ENCODE results near the gene SLC12A6. TPM values are rescaled to one million over a fixed set of nuclear protein-coding genes. Genes with fewer than 3 reads are reported as not detected.

SLC12A6 gene
- polyA plus RNA-seq, 3 donors from 2014 or later: 0.35 to 7.8 (median 3.3) TPM

DNA sequence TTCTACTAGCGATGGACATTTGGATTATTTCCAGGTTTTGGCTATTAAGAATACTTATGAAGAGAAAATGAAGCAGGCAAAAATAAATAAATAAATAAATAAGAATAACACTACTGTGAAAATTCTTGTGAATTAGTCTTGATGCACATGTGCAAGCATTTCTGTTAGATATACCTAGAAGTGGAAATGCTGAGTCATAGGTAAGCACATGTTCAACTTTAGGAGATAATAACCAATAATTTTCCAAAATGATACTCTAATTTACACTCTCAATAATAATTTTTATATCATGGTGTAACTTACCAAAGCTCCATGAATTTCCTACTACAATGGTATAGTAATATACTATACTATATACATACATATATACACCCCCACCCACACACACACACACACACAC, 89.4 kb downstream of the SLC12A6 start:
- H3K36me3 Mint-ChIP-seq: peaks cover 6 to 46% (median 8%) of the 10 kb centered on the region in 3 donors
- no peak for DNase-seq
- no peaks in the 10 kb centered on the region for H3K4me1 Mint-ChIP-seq
- peaks cover 0 to 3% (median 1%) of the 10 kb centered on the region in 3 donors for H3K27me3 Mint-ChIP-seq (ENCODE audit: low read depth in 3 of 3)
- H3K27ac Mint-ChIP-seq: no peak overlapping the region
- H3K9me3 Mint-ChIP-seq: no peaks in the 10 kb centered on the region
- no peak overlapping the region for H3K4me3 Mint-ChIP-seq

DNA sequence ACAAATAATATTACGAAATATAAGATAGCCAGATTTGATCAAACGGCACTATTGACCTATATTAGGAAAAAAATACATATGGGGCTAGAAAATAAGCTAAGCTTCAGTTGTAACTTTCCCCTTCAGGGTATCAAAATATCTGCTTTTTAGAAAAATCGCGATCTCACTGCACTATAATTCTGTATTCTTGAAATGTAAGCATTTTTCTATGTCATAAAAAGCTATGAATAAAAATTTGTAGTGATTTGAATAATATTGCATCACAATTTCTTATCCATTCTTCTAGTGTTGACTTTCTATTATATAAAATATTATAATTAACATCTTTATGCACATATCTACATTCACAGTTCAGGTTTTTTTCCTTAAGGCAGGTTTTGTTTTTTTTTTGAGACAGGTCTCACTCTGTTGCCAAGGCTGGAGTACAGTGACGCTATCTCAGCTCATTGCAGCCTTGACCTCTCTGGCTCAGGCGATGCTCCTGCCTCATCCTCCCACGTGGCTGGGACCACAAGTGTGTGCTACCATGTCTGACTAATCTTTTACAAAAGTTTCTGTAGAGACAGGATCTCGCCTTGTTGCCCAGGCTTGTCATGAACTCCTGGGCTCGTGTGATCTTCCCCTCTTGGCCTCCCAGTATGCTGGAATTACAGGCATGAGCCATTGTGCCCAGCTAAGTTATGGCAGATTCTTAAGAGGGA, 91.2 kb downstream of the SLC12A6 start:
- Mint-ChIP-seq H3K4me3 (no peak overlapping the region), H3K27me3 (ENCODE audit: low read depth in 3 of 3) (peaks cover 0 to 3% (median 1%) of the 10 kb centered on the region in 3 donors), H3K4me1 (no peaks in the 10 kb centered on the region), H3K9me3 (no peaks in the 10 kb centered on the region), H3K27ac (no peak overlapping the region), H3K36me3 (peaks cover 6 to 35% (median 8%) of the 10 kb centered on the region in 3 donors)
- DNase-seq: no peak

DNA sequence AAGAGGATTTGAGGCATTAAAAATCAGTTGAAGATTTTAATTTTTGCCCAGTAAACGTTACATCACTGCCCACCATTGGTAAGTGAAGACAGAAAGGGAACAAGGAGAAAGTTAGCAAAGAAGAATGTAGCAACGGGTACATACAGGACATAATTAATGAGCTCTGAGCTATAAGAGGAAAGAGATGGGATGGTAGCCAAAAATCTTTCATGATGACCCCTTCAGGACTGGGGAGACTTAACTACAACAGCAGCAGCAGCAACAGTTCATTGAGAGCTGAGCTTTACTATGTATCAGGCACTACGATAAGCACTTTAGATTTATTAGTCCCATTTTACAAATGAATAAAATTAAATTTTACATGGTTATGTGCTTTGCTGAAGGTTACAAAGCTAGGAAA, 94.4 kb downstream of the SLC12A6 start:
- Mint-ChIP-seq H3K36me3 (peaks cover 4 to 31% (median 8%) of the 10 kb centered on the region in 3 donors), H3K9me3 (no peaks in the 10 kb centered on the region), H3K4me3 (no peak overlapping the region), H3K4me1 (no peaks in the 10 kb centered on the region), H3K27me3 (ENCODE audit: low read depth in 3 of 3) (peaks cover 0 to 3% (median 1%) of the 10 kb centered on the region in 3 donors), H3K27ac (peak overlapping the region in 1 of 6 donors; percentile 57)
- DNase-seq: no peak

DNA sequence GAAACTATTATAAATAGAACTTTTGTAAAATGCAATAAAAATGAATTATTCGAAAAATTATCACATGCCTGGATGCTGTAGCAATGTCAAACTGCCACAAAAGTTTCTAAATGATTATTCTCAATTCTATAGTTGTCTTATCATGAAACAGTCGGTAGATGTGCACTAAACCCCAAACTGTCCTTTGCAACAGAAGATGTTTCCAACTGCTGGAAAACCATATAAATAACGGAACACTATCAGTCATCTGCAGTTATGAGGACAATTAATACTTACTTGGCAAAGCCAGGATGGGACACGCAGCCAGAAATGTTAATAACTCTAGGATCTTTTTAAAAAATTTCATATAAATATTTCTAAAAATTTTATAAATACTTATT, 95.3 kb downstream of the SLC12A6 start:
- Mint-ChIP-seq H3K27me3 (ENCODE audit: low read depth in 3 of 3) (peaks cover 0 to 3% (median 1%) of the 10 kb centered on the region in 3 donors), H3K4me1 (no peaks in the 10 kb centered on the region), H3K4me3 (no peak overlapping the region), H3K36me3 (peaks cover 4 to 28% (median 8%) of the 10 kb centered on the region in 3 donors), H3K9me3 (no peaks in the 10 kb centered on the region), H3K27ac (no peak overlapping the region)
- DNase-seq: no peak

DNA sequence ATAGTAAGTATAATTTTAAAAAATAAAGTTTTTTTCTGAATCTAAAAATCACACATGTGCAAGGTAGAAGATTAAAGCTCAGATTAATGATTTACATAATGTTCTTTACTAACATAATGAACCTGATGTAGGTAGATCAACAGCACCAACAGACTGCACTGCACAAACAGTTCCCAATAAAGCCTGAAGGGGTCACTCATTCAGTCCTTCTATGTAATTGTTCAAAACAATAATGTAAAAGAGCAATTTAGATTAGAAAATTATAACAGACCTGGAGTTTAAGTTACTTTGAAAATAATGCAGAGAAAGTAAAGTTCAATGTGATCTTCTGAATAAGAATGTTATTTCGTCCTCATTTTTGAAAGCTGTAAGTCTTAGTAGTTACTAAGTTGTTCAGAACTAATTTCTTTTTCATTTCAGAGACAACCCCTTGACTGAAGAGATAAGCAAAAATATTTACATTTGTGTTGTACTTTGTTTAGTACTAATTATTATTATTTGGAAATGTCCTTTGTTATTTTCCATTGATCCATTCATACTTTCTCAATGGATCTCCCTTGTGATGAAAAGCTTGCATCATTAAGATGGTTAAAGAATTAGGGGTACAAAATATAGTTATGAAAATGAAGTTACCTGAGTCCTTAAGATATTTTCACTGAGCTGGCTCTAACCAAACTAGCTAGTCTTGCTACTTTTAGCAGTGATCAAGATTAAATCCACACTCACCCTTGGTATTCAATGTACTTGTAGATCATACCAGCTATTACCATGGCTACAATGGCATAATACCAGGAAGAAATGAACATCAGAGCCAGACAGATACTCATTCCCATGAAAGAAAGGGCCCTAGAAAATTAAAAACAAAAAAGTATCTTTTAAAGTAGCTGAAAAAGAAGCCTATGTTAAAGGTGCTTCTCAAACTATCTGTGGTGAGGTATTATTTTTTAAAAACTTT, 95.9 kb downstream of the SLC12A6 start:
- Mint-ChIP-seq H3K36me3 (peaks cover 4 to 32% (median 8%) of the 10 kb centered on the region in 3 donors), H3K27ac (peak overlapping the region in 1 of 6 donors; percentile 33), H3K27me3 (ENCODE audit: low read depth in 3 of 3) (peaks cover 0 to 3% (median 1%) of the 10 kb centered on the region in 3 donors), H3K4me1 (no peaks in the 10 kb centered on the region), H3K4me3 (no peak overlapping the region), H3K9me3 (no peaks in the 10 kb centered on the region)
- peak; percentile 27 to 44 (median 41) for DNase-seq

DNA sequence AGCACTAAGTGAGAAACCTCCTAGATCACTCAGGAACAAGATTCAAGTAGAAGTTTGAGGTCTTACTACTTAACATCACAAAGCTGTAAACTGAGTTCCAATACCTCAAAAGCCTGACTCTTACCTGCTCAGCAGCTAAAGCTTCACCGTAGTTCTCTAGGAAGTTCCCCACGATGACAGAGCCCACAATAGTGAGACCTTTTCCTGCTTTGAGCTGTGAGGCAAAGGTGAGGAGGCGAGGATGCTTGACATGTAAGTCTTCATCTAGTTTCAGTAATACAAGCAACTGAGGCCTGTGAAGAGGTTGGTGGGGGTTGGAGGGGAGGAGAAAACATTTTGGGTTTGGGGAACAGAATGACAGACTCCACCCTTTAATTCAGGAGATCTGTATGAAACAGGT, 97.0 kb downstream of the SLC12A6 start:
- no peak for DNase-seq
- Mint-ChIP-seq H3K9me3 (no peaks in the 10 kb centered on the region), H3K27me3 (ENCODE audit: low read depth in 3 of 3) (peaks cover 0 to 3% (median 1%) of the 10 kb centered on the region in 3 donors), H3K27ac (no peak overlapping the region), H3K4me1 (no peaks in the 10 kb centered on the region), H3K36me3 (peaks cover 7 to 41% (median 14%) of the 10 kb centered on the region in 3 donors), H3K4me3 (no peak overlapping the region)

DNA sequence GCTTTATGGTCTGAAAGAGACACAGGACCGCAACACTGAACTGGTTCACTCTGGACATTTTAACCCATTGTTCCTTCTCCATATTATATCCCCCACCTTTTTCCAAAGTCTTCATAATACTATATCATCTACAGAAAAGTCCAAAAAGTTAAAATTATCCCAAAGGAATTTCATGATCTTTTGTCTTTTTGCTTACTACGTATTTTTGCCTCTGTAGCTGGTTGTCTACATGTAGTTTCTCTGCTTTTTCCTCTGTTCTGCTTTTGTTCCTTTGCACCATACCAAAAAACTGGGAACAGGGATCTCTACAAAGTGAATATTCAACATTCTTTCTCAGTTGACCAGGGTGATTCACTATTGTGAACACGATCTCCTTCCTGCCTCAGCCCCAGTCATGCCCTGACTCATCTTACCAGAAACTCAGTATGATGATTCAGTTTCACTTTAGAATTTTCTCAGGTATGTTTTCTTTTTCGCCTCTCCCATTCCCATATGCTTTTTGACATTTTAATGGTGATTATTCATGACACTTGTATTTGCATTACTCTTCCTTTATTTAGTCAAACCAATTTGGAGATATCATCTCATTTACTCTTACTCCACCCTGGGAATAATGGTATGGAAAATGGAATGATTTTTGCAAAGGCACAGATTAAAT, 98.3 kb downstream of the SLC12A6 start:
- Mint-ChIP-seq H3K4me1 (no peaks in the 10 kb centered on the region), H3K27me3 (ENCODE audit: low read depth in 3 of 3) (peaks cover 0 to 1% (median 0%) of the 10 kb centered on the region in 3 donors), H3K9me3 (no peaks in the 10 kb centered on the region), H3K27ac (no peak overlapping the region), H3K36me3 (peaks cover 7 to 41% (median 14%) of the 10 kb centered on the region in 3 donors), H3K4me3 (no peak overlapping the region)
- DNase-seq: no peak

DNA sequence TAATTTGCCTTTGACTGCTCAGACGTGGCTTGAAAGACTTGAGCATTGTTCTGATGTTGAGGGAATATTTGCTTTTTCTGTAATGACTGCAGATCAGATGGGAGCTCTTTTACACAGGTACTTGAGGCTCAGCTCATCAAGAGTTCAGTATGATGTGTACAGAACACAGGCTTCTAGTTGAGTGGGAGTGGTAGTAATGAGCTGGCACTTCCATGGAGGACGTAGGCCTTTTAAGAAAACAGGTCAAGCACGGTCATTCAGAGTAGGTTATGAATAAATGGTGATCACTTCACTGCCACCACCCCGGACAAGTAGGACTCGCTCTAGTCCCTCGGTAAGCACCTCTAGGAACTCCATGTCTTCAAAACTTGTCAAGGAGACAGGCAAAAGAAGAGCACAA, 104.0 kb downstream of the SLC12A6 start:
- H3K36me3 Mint-ChIP-seq: peaks cover 11 to 44% (median 30%) of the 10 kb centered on the region in 3 donors
- no peaks in the 10 kb centered on the region for H3K4me1 Mint-ChIP-seq
- H3K27ac Mint-ChIP-seq: peak overlapping the region in 3 of 6 donors; percentile 14 to 70 (median 15)
- no peaks in the 10 kb centered on the region for H3K9me3 Mint-ChIP-seq
- no peak overlapping the region for H3K4me3 Mint-ChIP-seq
- no peak for DNase-seq
- H3K27me3 Mint-ChIP-seq (ENCODE audit: low read depth in 3 of 3): peaks cover 0 to 2% (median 1%) of the 10 kb centered on the region in 3 donors

DNA sequence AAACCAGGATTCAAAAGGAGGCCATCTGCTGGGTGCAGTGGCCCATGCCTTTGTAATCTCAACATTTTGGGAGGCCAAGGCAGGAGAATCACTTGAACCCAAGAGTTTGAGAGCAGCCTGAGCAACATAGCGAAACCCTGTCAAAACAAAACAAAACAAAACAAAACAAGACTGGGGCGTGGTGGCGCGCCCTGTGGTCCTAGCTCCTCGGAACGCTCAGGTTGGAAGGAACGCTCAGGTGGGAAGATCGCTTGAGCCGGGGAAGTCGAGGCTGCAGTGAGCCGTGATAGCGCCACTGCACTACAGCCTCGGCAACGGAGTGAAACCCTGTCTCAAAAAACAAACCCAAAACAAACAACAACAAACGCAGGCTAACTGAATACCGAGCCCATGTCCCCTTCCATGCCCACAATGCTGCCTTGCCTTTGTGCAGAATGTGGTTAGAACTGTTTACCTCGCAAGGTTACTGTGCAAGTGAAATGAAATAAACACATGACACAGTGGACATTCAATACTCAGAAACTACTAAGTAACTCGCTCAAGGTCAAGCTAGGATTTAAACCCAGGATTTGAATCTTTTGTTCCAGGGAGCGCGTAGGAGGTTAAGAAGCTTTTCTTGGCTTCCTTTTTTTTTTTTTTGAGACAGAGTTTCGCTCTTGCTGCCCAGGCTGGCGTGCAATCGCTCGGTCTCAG, 113.5 kb downstream of the SLC12A6 start:
- peaks cover 30 to 31% of the 10 kb centered on the region in 2 donors for H3K4me1 Mint-ChIP-seq
- peak overlapping the region; percentile 91 to 95 (median 93) for H3K4me3 Mint-ChIP-seq
- H3K9me3 Mint-ChIP-seq: no peaks in the 10 kb centered on the region
- H3K27ac Mint-ChIP-seq: peak overlapping the region; percentile 93 to 100 (median 97)
- peaks cover 4 to 12% (median 9%) of the 10 kb centered on the region in 3 donors for H3K36me3 Mint-ChIP-seq
- H3K27me3 Mint-ChIP-seq (ENCODE audit: low read depth in 3 of 3): peaks cover 11 to 29% (median 22%) of the 10 kb centered on the region in 3 donors
- DNase-seq: peak in 1 of 3 donors; percentile 4

DNA sequence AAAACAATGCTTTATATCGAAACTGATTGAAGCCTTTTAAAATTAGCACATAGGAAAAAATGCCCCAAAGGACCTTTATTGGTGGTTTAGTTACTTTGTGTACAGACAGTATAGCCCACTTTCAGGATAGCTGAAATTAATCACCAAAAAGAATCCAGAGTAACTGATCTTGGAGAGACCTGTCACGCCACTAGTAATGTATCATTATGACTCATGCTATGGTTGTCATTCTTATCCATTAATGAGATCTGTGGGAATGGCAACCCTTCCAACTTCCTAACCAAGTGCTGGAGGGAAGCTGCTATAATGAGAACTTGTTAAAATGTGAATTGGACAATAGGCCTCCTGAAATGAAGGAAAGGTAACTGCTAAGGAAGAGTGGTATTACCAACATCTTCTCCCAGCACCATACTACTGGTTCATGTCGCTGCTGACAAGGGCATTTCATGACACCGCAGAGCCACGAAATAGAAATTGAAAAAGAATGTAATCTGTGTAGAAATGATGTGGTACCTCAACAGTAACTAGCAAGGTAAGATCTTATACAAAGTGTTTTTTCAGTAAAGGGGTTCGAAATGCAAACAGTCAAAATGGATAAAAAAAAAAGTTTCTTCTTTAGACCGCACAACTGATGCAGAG, 119.9 kb downstream of the SLC12A6 start:
- Mint-ChIP-seq H3K4me1 (no peaks in the 10 kb centered on the region), H3K27me3 (ENCODE audit: low read depth in 3 of 3) (peaks cover 0 to 3% (median 2%) of the 10 kb centered on the region in 3 donors), H3K9me3 (no peaks in the 10 kb centered on the region), H3K4me3 (no peak overlapping the region), H3K36me3 (no peaks in the 10 kb centered on the region), H3K27ac (no peak overlapping the region)
- no peak for DNase-seq

DNA sequence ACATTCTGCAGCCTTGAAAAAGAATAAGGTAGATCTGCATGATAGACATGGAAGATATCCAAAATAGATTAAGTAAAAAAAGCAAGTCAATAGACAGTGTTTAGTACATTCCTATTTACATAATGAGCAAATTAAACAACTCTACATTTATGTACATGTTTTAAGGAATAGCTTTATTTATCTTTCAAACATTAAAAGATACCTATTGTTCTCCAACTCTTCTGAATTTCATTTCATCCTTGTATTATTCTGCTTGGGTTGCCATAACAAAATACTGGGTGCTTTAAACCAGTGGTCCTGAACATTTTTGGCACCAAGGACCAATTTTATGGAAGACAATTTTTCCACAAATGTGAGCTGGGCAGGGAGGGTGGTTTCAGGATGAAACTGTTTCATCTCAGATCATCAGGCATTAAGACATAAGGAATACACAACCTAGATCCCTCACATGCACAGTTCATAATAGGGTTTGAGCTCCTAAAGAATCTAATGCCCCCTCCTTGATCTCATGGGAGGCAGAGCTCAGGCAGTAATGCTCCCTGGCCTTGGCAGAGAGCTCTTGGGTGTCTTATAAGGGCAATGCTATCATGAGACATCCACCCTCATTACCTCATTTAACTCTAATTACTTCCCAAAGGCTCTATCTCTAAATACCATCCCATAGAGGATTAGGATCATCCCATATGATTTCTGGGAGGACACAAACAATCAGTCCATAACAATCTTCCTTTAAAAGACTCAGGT, 120.9 kb downstream of the SLC12A6 start:
- Mint-ChIP-seq H3K27ac (no peak overlapping the region), H3K36me3 (no peaks in the 10 kb centered on the region), H3K27me3 (ENCODE audit: low read depth in 3 of 3) (peaks cover 0 to 2% (median under 1%) of the 10 kb centered on the region in 3 donors), H3K4me3 (no peak overlapping the region), H3K4me1 (no peaks in the 10 kb centered on the region), H3K9me3 (peaks cover 0 to 2% (median 0%) of the 10 kb centered on the region in 6 donors)
- DNase-seq: no peak

DNA sequence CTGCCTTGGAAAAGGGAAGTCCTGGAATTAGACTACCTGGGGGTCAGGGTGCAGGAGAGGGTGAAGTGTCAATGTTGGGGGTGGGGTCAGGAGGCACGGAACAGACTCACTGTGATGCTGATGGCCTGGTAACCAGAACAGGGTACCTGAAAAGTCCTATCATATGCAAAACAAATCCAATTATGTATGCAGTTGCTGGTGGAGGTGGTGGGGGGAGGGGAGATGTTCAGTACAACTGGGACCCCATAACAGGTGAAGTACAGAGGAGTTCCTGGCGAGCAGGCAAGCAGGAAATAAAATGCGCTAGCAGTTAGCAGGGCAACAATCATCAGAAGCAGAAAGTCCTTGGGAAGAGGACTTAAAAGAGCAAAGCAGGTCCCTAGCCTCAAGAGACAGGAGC, 123.4 kb downstream of the SLC12A6 start:
- peaks cover 0 to 2% (median 0%) of the 10 kb centered on the region in 3 donors for H3K27me3 Mint-ChIP-seq (ENCODE audit: low read depth in 3 of 3)
- no peak for DNase-seq
- peaks cover 5 to 8% of the 10 kb centered on the region in 2 donors for H3K4me1 Mint-ChIP-seq
- peaks cover 0 to 2% (median 0%) of the 10 kb centered on the region in 6 donors for H3K9me3 Mint-ChIP-seq
- no peak overlapping the region for H3K27ac Mint-ChIP-seq
- H3K36me3 Mint-ChIP-seq: no peaks in the 10 kb centered on the region
- no peak overlapping the region for H3K4me3 Mint-ChIP-seq

Data from immature natural killer cell (primary cell).